Keratinocyte (primary cell): ENCODE data around the gene ATF6B. TPM values are rescaled to one million over a fixed set of nuclear protein-coding genes. Genes with fewer than 3 reads are reported as not detected.

Experiments used
- DNase-seq: peaks from one replicate; pipeline ENCODE4 v3.0.0-alpha.2; 2011; ENCODE audit warnings: low read depth, missing footprints, low spot score
- FAIRE-seq: peaks from 2 replicates; lab custom pipeline; 2011; peaks lifted over from hg19 to GRCh38; lab: Jason Lieb, UNC
- H2AFZ ChIP-seq: 2 replicates; pipeline ENCODE4 v1.6.0; 2012; ENCODE audit warnings: low read length, control low read depth, inconsistent platforms; ENCODE audit not compliant: control insufficient read depth
- H3K27ac ChIP-seq: 2 replicates; pipeline ENCODE4 v1.5.1; 2011; ENCODE audit warnings: low read length; ENCODE audit not compliant: control insufficient read depth, insufficient read depth
- H3K27me3 ChIP-seq: 3 replicates; pipeline ENCODE4 v1.6.0; 2011; ENCODE audit warnings: low read length; ENCODE audit not compliant: control insufficient read depth, insufficient read depth; ENCODE audit errors: extremely low read depth
- H3K36me3 ChIP-seq, 2 experiments: 2 replicates in 1 of 2; 3 replicates in 1 of 2; pipeline ENCODE4 v1.5.1; 2011; ENCODE audit warnings: low read length in 2 of 2, mild to moderate bottlenecking in 1 of 2; ENCODE audit not compliant: control insufficient read depth in 2 of 2, insufficient read depth in 2 of 2; ENCODE audit errors: extremely low read depth in 1 of 2
- H3K4me1 ChIP-seq: 3 replicates; pipeline ENCODE4 v1.5.1; 2011; ENCODE audit warnings: low read length; ENCODE audit not compliant: control insufficient read depth, insufficient read depth; ENCODE audit errors: extremely low read depth
- H3K4me2 ChIP-seq: 3 replicates; pipeline ENCODE4 v1.6.0; 2011; ENCODE audit warnings: low read depth, low read length; ENCODE audit not compliant: control insufficient read depth, insufficient read depth; ENCODE audit errors: extremely low read depth
- H3K4me3 ChIP-seq, 3 experiments: fragments of 200-600 bp in 1 of 3; sonication (generic) in 1 of 3; 2 replicates in 2 of 3; 3 replicates in 1 of 3; pipeline ENCODE4 v1.5.1; 2011 to 2016; ENCODE audit warnings: low read length in 3 of 3, mild to moderate bottlenecking in 3 of 3, control low read depth in 2 of 3, inconsistent platforms in 1 of 3, low read depth in 1 of 3, mixed read lengths in 1 of 3, mixed run types in 1 of 3, moderate library complexity in 1 of 3; ENCODE audit not compliant: control insufficient read depth in 2 of 3, insufficient read depth in 2 of 3; ENCODE audit errors: extremely low read depth in 1 of 3
- H3K79me2 ChIP-seq: 2 replicates; pipeline ENCODE4 v1.6.0; 2012; ENCODE audit warnings: low read length; ENCODE audit not compliant: control insufficient read depth, insufficient read depth
- H3K9ac ChIP-seq: 3 replicates; pipeline ENCODE4 v1.6.0; 2011; ENCODE audit warnings: low read length; ENCODE audit not compliant: control insufficient read depth, insufficient read depth; ENCODE audit errors: extremely low read depth
- H3K9me1 ChIP-seq: 3 replicates; pipeline ENCODE4 v1.6.0; 2011; ENCODE audit warnings: low read length; ENCODE audit not compliant: control insufficient read depth, insufficient read depth; ENCODE audit errors: extremely low read depth
- H3K9me3 ChIP-seq: 2 replicates; pipeline ENCODE4 v1.5.1; 2012; ENCODE audit warnings: low read depth, low read length; ENCODE audit not compliant: control insufficient read depth
- H4K20me1 ChIP-seq: 3 replicates; pipeline ENCODE4 v1.6.0; 2011; ENCODE audit warnings: low read length; ENCODE audit not compliant: control insufficient read depth, insufficient read depth; ENCODE audit errors: extremely low read depth
- CTCF ChIP-seq, 3 experiments: IDR thresholded peaks in 1 of 3; conservative IDR thresholded peaks in 1 of 3; optimal IDR thresholded peaks in 1 of 3; 2 replicates in 2 of 3; 3 replicates in 1 of 3; pipeline versions ENCODE3 to v1.5.1; 2011; ENCODE audit warnings: low read length in 3 of 3, mild to moderate bottlenecking in 3 of 3, moderate library complexity in 2 of 3, control low read depth in 1 of 3, inconsistent platforms in 1 of 3; ENCODE audit not compliant: insufficient read depth in 2 of 3; ENCODE audit errors: extremely low read depth in 1 of 3
- EZH2 ChIP-seq: IDR thresholded peaks from one replicate; pipeline ENCODE4 v1.6.1; 2012; ENCODE audit warnings: inconsistent platforms, mild to moderate bottlenecking, low read length, moderate library complexity
- dilution Hi-C: fragments of 300-500 bp; cut with MboI; formaldehyde crosslinking; loops from one replicate; pipeline ENCODE4 v1.7.0; 2020; ENCODE audit warnings: low sequenced_read_pairs; ENCODE audit not compliant: extremely low pct_ligation_motif_present
- polyA plus RNA-seq, 5 experiments: library from polyadenylated mRNA; depleted of rRNA in 3 of 5; stranded (reverse) in 3 of 5; stranded (forward) in 1 of 5; unstranded in 1 of 5; fragments of >200 nt; gene quantifications; 1 replicate in 1 of 5; 2 replicates in 3 of 5; 3 replicates in 1 of 5; pipeline versions ENCODE4 v1.2.1 to v1.2.3, GENCODE V29; 2011 to 2012; ENCODE audit warnings: missing spikeins in 2 of 5, low read depth in 1 of 5, low replicate concordance in 1 of 5

ATF6B gene
- polyA plus RNA-seq, 1 donor (not counting 4 experiments of a cell fraction or from before 2014, with no cell fraction given), result 30.4 TPM

GRCh38 chr6:32112431-32112980, 15.5 kb downstream of the ATF6B start:
- Histone ChIP-seq H3K79me2 (no peaks in the 10 kb centered on the region), H3K27ac (no peak overlapping the region), H3K27me3 (peaks cover 9% of the 10 kb centered on the region), H3K4me1 (peaks cover 31% of the 10 kb centered on the region), H3K4me3 (no peak overlapping the region), H3K4me2 (no peak overlapping the region), H4K20me1 (no peaks in the 10 kb centered on the region), H2AFZ (no peak overlapping the region), H3K9me1 (no peaks in the 10 kb centered on the region), H3K36me3 (peaks cover 13 to 14% of the 10 kb centered on the region in 2 experiments), H3K9me3 (no peaks in the 10 kb centered on the region), H3K9ac (no peak overlapping the region)
- DNase-seq, result no peak
- TF ChIP-seq CTCF (optimal IDR thresholded peaks at IDR 0.05 in 1 of 3, IDR thresholded peaks at IDR 0.05 in 1 of 3, conservative IDR thresholded peaks at IDR 0.05 in 1 of 3; ENCODE audit: extremely low read depth in 1 of 3, insufficient read depth in 2 of 3, low read length in 3 of 3), result no peak
- no peak for TF ChIP-seq EZH2
- FAIRE-seq, result no peak
- dilution Hi-C loops, result no loop called here

- dilution Hi-C loops, result no loop called here
- Histone ChIP-seq H3K79me2 (no peaks in the 10 kb centered on the region), H3K27me3 (peaks cover 9% of the 10 kb centered on the region), H2AFZ (no peak overlapping the region), H3K9me3 (no peaks in the 10 kb centered on the region), H3K4me3 (no peak overlapping the region), H3K4me2 (no peak overlapping the region), H3K9me1 (no peaks in the 10 kb centered on the region), H3K9ac (no peak overlapping the region), H3K4me1 (peaks cover 36% of the 10 kb centered on the region), H4K20me1 (no peaks in the 10 kb centered on the region), H3K27ac (no peak overlapping the region), H3K36me3 (peaks cover 6 to 14% of the 10 kb centered on the region in 2 experiments)
- no peak for TF ChIP-seq EZH2
- no peak for TF ChIP-seq CTCF (optimal IDR thresholded peaks at IDR 0.05 in 1 of 3, IDR thresholded peaks at IDR 0.05 in 1 of 3, conservative IDR thresholded peaks at IDR 0.05 in 1 of 3; ENCODE audit: extremely low read depth in 1 of 3, insufficient read depth in 2 of 3, low read length in 3 of 3)
- DNase-seq, result no peak
- no peak for FAIRE-seq
Observed at GRCh38 chr6:32111424-32112066, 16.5 kb downstream of the ATF6B start.
